ENCODE results near the gene ANXA11.
"Not testable (repeated sequence)": the region's sequence is repeated elsewhere in the genome, so short reads cannot be mapped to it uniquely, and the experiment has no call there.

DNA sequence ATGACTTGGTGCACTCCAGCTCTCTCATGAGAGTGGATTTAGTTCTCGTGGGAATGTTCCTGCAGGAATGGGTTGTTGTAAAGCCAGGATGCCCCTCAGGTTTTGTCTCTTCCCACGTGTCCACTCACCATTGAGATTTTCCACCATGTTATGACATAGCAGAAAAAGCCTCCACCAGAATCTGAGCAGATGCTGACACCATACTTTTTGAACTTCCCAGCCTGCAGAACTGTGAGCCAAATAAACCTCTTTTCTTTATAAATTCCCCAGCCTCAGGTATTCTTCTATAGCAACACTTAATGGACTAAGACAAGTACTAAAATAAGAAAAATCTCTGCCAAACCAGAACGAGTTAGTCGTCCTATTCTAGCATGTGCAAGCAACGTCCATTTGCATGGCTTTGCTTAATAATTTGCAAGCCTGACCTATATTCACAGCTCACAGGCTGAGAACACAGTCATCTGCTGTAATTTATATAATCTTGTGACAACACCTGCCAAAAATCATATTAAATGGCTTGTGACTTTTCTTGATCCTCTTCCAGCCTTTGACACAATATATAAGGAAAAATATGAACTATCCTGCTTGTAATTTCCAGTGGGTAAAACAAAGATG, 9.1 kb upstream of the ANXA11 start:
- not testable (repeated sequence) for TF ChIP-seq SPI1, TAF1, POLR2A, POLR2AphosphoS5, POU2F2 (IDR thresholded peaks at IDR 0.05; ENCODE audit: low read depth, low read length)

All from GM12891 (cell line).